ENCODE results near the gene SNN. TPM values are rescaled to one million over a fixed set of nuclear protein-coding genes. Genes with fewer than 3 reads are reported as not detected.

SNN gene
- total and polyA plus RNA-seq, 2 donors (not counting 1 experiment from before 2014, with no cell fraction given): 55.4 to 63.3 TPM

GRCh38 chr16:11691235-11691634 is 23.0 kb downstream of the SNN start:
- Histone ChIP-seq H3K4me3 (ENCODE audit: control extremely low read depth in 1 of 5, extremely low read depth in 1 of 5, insufficient read depth in 1 of 5, low read depth in 2 of 5, low read length in 4 of 5) (no peak overlapping the region), H2AFZ (ENCODE audit: insufficient read depth, low read depth, low read length, poor library complexity, severe bottlenecking) (no peak overlapping the region), H3K9me3 (ENCODE audit: control extremely low read depth in 1 of 3, control insufficient read depth in 2 of 3, insufficient read depth in 1 of 3, low read length in 2 of 3) (no peaks in the 10 kb centered on the region), H3K27ac (ENCODE audit: low read length in 2 of 2) (peak overlapping the region; percentile 2 to 89), H3K27me3 (replicated peaks in 1 of 4; ENCODE audit: control extremely low read depth in 1 of 4, control insufficient read depth in 3 of 4, insufficient read depth in 4 of 4, low read length in 3 of 4) (no peaks in the 10 kb centered on the region), H3K4me2 (replicated peaks; ENCODE audit: low read depth, low read length, poor library complexity, severe bottlenecking) (no peak overlapping the region), H3K79me2 (ENCODE audit: control insufficient read depth, insufficient read depth, low read length) (peaks cover 78% of the 10 kb centered on the region), H4K20me1 (ENCODE audit: control insufficient read depth, insufficient read depth, low read length, poor library complexity, severe bottlenecking) (no peaks in the 10 kb centered on the region), H3K4me1 (ENCODE audit: control insufficient read depth in 2 of 2, insufficient read depth in 2 of 2, low read length in 2 of 2) (peaks cover 53 to 55% of the 10 kb centered on the region in 2 donors), H3K36me3 (replicated peaks in 1 of 2; ENCODE audit: control extremely low read depth in 1 of 2, control insufficient read depth in 1 of 2, extremely low read depth in 1 of 2, insufficient read depth in 2 of 2, low read length in 1 of 2) (peaks cover 0 to 60% of the 10 kb centered on the region in 2 experiments), H3K9ac (ENCODE audit: low read length) (no peak overlapping the region)
- Mint-ChIP-seq H3K9me3 (ENCODE audit: insufficient read depth) (no peaks in the 10 kb centered on the region), H3K27ac (peak overlapping the region; percentile 84), H3K4me3 (peak overlapping the region; percentile 44), H3K4me1 (peaks cover 66% of the 10 kb centered on the region), H3K27me3 (no peaks in the 10 kb centered on the region)
- WGBS (ENCODE audit: insufficient coverage): 100% methylated on average over 1 of the region's 5 CpGs
- CTCF ChIA-PET: interaction anchor here (1.1 to 4.1 kb wide), 6 partner anchors 9 to 284 kb away, joined by 3 to 36 read pairs (median 14); no protein-coding TSS in a partner anchor
- ATAC-seq (ENCODE audit: low read depth) (no peak), DNase-seq (no peak)
- POLR2A ChIA-PET: interaction anchor here (1.0 to 3.5 kb wide), 2 partner anchors 9 to 22 kb away, joined by 3 to 19 read pairs; partner anchors contain the start of gene SNN
- TF ChIP-seq CTCF (IDR thresholded peaks at IDR 0.05): no peak
- TF ChIP-seq EZH2 (IDR thresholded peaks at IDR 0.05; ENCODE audit: borderline replicate concordance, insufficient read depth, low read depth, low read length, poor library complexity, severe bottlenecking): no peak
- intact Hi-C loops (cut with micrococcal nuclease): no loop called here

DNA sequence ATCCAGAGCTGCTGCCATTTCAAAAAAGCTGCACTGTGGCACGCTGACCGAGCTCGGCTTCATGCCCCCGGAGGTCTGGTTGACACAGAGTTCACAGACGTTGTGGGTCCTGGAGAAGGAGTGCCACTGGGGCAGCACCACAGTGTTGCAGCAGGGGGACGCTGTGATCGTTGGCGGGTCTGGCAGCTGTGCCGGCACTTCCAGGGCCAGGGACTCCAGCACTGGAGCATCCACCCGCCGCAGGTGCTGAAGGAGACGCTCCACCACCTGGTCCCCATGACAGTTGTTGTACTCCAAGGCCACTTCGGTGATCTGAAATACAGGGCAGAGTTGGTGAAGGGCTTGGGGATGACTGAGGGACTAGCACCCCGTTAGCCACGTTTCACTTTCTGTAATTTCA is 23.5 kb downstream of the SNN start:
- ChIA-PET CTCF (interaction anchor here (1.1 to 4.1 kb wide), 5 partner anchors 9 to 160 kb away, joined by 3 to 36 read pairs (median 17); no protein-coding TSS in a partner anchor), POLR2A (interaction anchor here (1.0 kb wide), 1 partner anchor 9 kb away, joined by 3 read pairs; no protein-coding TSS in a partner anchor)
- 97% methylated on average over 13 of the region's 15 CpGs for WGBS (ENCODE audit: insufficient coverage)
- Mint-ChIP-seq H3K4me1 (peaks cover 61% of the 10 kb centered on the region), H3K27me3 (no peaks in the 10 kb centered on the region), H3K4me3 (no peak overlapping the region), H3K9me3 (ENCODE audit: insufficient read depth) (no peaks in the 10 kb centered on the region), H3K27ac (peak overlapping the region; percentile 67)
- DNase-seq (no peak), ATAC-seq (ENCODE audit: low read depth) (no peak)
- Histone ChIP-seq H2AFZ (ENCODE audit: insufficient read depth, low read depth, low read length, poor library complexity, severe bottlenecking) (no peak overlapping the region), H3K36me3 (replicated peaks in 1 of 2; ENCODE audit: control extremely low read depth in 1 of 2, control insufficient read depth in 1 of 2, extremely low read depth in 1 of 2, insufficient read depth in 2 of 2, low read length in 1 of 2) (peaks cover 0 to 62% of the 10 kb centered on the region in 2 experiments), H3K4me3 (ENCODE audit: control extremely low read depth in 1 of 5, extremely low read depth in 1 of 5, insufficient read depth in 1 of 5, low read depth in 2 of 5, low read length in 4 of 5) (no peak overlapping the region), H3K4me1 (ENCODE audit: control insufficient read depth in 2 of 2, insufficient read depth in 2 of 2, low read length in 2 of 2) (peaks cover 47 to 52% of the 10 kb centered on the region in 2 donors), H3K27me3 (replicated peaks in 1 of 4; ENCODE audit: control extremely low read depth in 1 of 4, control insufficient read depth in 3 of 4, insufficient read depth in 4 of 4, low read length in 3 of 4) (no peaks in the 10 kb centered on the region), H4K20me1 (ENCODE audit: control insufficient read depth, insufficient read depth, low read length, poor library complexity, severe bottlenecking) (no peaks in the 10 kb centered on the region), H3K9me3 (ENCODE audit: control extremely low read depth in 1 of 3, control insufficient read depth in 2 of 3, insufficient read depth in 1 of 3, low read length in 2 of 3) (no peaks in the 10 kb centered on the region), H3K4me2 (replicated peaks; ENCODE audit: low read depth, low read length, poor library complexity, severe bottlenecking) (no peak overlapping the region), H3K27ac (ENCODE audit: low read length in 2 of 2) (no peak overlapping the region), H3K79me2 (ENCODE audit: control insufficient read depth, insufficient read depth, low read length) (peaks cover 81% of the 10 kb centered on the region), H3K9ac (ENCODE audit: low read length) (no peak overlapping the region)
- TF ChIP-seq EZH2 (IDR thresholded peaks at IDR 0.05; ENCODE audit: borderline replicate concordance, insufficient read depth, low read depth, low read length, poor library complexity, severe bottlenecking): no peak
- no peak for TF ChIP-seq CTCF (IDR thresholded peaks at IDR 0.05)
- intact Hi-C loops (cut with micrococcal nuclease): no loop called here

All from B cell (primary cell).